Measurements from ENCODE around the gene APOC3. TPM values are rescaled to one million over a fixed set of nuclear protein-coding genes. Genes with fewer than 3 reads are reported as not detected.

APOC3 gene
- total RNA-seq, 1 experiment from 2014 or later: not detected

GRCh38 chr11:116869610-116870009, 39.9 kb downstream of the APOC3 start:
- Histone ChIP-seq H3T11ph (ENCODE audit: low read length) (no peak overlapping the region), H2BK120ac (ENCODE audit: low read depth, low read length, poor library complexity, severe bottlenecking) (no peak overlapping the region), H2AFZ (ENCODE audit: low read length) (no peak overlapping the region), H3K14ac (ENCODE audit: insufficient read depth, low read length) (no peak overlapping the region), H2BK15ac (ENCODE audit: low read depth, low read length) (no peak overlapping the region), H3K4ac (ENCODE audit: low read depth, low read length) (no peak overlapping the region), H3K18ac (ENCODE audit: insufficient read length, low read depth, low read length) (no peak overlapping the region), H2BK20ac (ENCODE audit: low read depth, low read length, poor library complexity, severe bottlenecking) (no peak overlapping the region), H4K5ac (ENCODE audit: insufficient read length, low read depth, low read length) (no peak overlapping the region), H3K4me2 (ENCODE audit: insufficient read depth, insufficient read length, low read length) (no peak overlapping the region), H3K9ac (ENCODE audit: extremely low read depth, insufficient read length, low read length) (no peak overlapping the region), H3K23me2 (ENCODE audit: insufficient read length, low read depth, low read length, poor library complexity, severe bottlenecking) (no peaks in the 10 kb centered on the region), H3K27me3 (ENCODE audit: insufficient read depth, low read length) (no peaks in the 10 kb centered on the region), H3K23ac (ENCODE audit: insufficient read length, low read depth, low read length) (no peak overlapping the region), H2BK12ac (ENCODE audit: insufficient read length, low read depth, low read length) (no peak overlapping the region), H2BK5ac (ENCODE audit: insufficient read length, low read length) (no peak overlapping the region), H3K4me1 (ENCODE audit: insufficient read depth, low read length) (no peaks in the 10 kb centered on the region), H3K9me3 (ENCODE audit: control insufficient read depth, low read depth, low read length) (no peaks in the 10 kb centered on the region), H3K27ac (ENCODE audit: insufficient read length, low read depth, low read length) (no peak overlapping the region), H3K79me1 (ENCODE audit: insufficient read depth, low read depth, low read length, poor library complexity, severe bottlenecking) (no peaks in the 10 kb centered on the region), H4K8ac (replicated peaks; ENCODE audit: insufficient read length, low read depth, low read length) (no peak overlapping the region), H3K56ac (ENCODE audit: insufficient read length, low read depth, low read length) (no peak overlapping the region), H3K79me2 (ENCODE audit: insufficient read depth, low read length) (no peaks in the 10 kb centered on the region), H4K91ac (ENCODE audit: insufficient read length, low read depth, low read length) (no peak overlapping the region), H2AK5ac (ENCODE audit: insufficient read length, low read length) (no peak overlapping the region), H4K20me1 (ENCODE audit: control insufficient read depth, insufficient read depth, insufficient read length) (peaks cover 2% of the 10 kb centered on the region)
- WGBS (ENCODE audit: extremely low coverage, insufficient read length, low lambda C conversion rate): no CpG with 5 or more reads among the region's 4 CpGs
- Mint-ChIP-seq H3K9me3 (no peaks in the 10 kb centered on the region), H3K4me1 (no peaks in the 10 kb centered on the region), H3K27me3 (ENCODE audit: low read depth) (no peaks in the 10 kb centered on the region), H3K27ac (no peak overlapping the region), H3K4me3 (no peak overlapping the region), H3K36me3 (ENCODE audit: insufficient read depth in 1 of 3, low read depth in 3 of 3) (peaks cover 17 to 70% (median 63%) of the 10 kb centered on the region in 3 experiments; a peak in 6 of 7 replicates)
- no peak; the same call in 2 of the 3 replicates for TF ChIP-seq CTCF (conservative IDR thresholded peaks at IDR 0.05)
- DNase-seq: no peak
